Ovary (tissue), 3 donors: Measurements from ENCODE around the gene ZNF710.

Experiments
- EP300 ChIP-seq: sonication (generic); formaldehyde crosslinking; IDR thresholded peaks from one replicate; pipeline ENCODE4 v1.6.1; 2017; ENCODE audit warnings: antibody characterized with exemption
- POLR2A ChIP-seq: fragments of 450-650 bp; IDR thresholded peaks from one replicate; pipeline ENCODE4 v1.6.1; 2017; ENCODE audit warnings: antibody characterized with exemption, mild to moderate bottlenecking, moderate library complexity
- TF ChIP-seq, protein P1 (sequence below), 3 donors: fragments of 450-650 bp in 2 of 3; fragments of 200-600 bp in 1 of 3; IDR thresholded peaks; one replicate each; pipeline versions ENCODE4 v1.5.1 to v1.8.0; 2016 to 2022; ENCODE audit warnings: antibody characterized with exemption in 3 of 3, mild to moderate bottlenecking in 1 of 3
- donor health status: DM: no; HTN: no; CAD: no.

DNA sequence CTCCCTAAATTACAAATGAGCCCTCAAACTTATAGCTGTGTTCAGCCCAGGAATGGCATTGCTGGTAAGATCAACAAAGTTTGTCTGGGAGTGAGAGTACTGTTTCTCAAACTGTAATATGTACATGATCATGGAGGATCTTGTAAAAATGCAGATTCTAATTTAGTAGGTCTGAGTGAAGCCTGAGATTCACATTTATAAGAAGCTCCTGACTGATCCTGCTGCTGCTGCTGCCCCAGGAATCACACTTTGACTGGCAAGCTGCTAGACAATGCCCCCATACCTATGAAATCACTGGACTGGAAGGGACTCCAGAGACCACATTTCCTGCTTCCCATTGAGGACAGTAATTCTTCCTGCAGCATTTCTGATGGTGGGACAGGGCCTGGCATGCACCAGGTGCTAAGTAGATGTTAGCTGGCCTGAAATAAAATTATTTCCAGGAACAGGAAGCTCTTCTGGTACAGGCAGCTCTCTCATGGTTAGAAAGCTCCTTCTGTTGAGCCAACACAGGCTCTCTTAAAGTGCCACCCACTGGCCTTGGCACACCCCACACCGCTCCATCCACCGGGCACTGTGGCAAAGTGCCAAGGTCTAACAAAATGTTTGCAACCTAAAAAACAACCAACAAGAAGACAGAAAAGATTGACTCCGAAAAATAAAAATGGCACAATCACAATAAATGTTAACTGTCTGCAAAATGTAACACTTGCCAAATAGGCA is 36.7 kb upstream of the ZNF710 start:
- TF ChIP-seq, protein P1, sequence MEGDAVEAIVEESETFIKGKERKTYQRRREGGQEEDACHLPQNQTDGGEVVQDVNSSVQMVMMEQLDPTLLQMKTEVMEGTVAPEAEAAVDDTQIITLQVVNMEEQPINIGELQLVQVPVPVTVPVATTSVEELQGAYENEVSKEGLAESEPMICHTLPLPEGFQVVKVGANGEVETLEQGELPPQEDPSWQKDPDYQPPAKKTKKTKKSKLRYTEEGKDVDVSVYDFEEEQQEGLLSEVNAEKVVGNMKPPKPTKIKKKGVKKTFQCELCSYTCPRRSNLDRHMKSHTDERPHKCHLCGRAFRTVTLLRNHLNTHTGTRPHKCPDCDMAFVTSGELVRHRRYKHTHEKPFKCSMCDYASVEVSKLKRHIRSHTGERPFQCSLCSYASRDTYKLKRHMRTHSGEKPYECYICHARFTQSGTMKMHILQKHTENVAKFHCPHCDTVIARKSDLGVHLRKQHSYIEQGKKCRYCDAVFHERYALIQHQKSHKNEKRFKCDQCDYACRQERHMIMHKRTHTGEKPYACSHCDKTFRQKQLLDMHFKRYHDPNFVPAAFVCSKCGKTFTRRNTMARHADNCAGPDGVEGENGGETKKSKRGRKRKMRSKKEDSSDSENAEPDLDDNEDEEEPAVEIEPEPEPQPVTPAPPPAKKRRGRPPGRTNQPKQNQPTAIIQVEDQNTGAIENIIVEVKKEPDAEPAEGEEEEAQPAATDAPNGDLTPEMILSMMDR (IDR thresholded peaks at IDR 0.05) = no peak
- TF ChIP-seq EP300 = no peak
- no peak for TF ChIP-seq POLR2A
